GM12801 (cell line): ENCODE measurements around the gene BLM.

Experiments used
- CTCF ChIP-seq: IDR thresholded peaks from one replicate; pipeline ENCODE4 v1.5.1; 2011; ENCODE audit warnings: control low read depth; ENCODE audit not compliant: insufficient read length; ENCODE audit errors: extremely low read depth

Gene BLM

GRCh38 chr15:90787881-90788280 is 70.7 kb downstream of the BLM start:
- TF ChIP-seq CTCF: no peak

GRCh38 chr15:90789462-90789861 is 72.3 kb downstream of the BLM start:
- no peak for TF ChIP-seq CTCF

DNA sequence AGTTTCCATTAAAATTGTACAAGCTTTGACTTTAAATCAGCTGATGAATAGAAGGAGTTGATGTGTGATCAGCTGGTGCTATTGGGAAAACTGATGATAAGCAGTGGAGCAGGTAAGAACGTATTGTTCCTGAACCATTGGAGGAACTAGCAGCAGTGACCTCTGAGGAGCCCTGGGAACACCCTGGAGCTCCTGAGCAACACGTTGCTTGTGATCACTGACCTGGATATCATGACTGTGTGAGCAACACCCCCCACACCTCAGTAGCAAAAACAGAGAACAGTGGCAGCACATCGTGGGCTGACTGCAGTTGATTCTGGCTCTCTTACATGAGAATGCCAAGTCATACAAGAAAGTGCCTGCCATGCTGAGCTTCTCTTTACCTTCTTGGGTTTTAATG is 72.9 kb downstream of the BLM start:
- no peak for TF ChIP-seq CTCF

DNA sequence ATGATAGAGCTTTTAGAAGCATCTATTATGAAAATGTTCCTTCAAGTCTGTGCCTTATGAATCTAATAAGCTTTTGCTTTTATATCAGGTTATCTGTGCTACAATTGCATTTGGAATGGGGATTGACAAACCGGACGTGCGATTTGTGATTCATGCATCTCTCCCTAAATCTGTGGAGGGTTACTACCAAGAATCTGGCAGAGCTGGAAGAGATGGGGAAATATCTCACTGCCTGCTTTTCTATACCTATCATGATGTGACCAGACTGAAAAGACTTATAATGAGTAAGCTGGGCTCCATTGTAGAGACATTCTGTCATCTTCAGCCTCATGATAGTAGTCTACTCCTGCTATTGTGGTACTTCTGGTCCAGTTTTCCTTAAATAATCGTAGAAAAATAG is 73.4 kb downstream of the BLM start:
- TF ChIP-seq CTCF: no peak

DNA sequence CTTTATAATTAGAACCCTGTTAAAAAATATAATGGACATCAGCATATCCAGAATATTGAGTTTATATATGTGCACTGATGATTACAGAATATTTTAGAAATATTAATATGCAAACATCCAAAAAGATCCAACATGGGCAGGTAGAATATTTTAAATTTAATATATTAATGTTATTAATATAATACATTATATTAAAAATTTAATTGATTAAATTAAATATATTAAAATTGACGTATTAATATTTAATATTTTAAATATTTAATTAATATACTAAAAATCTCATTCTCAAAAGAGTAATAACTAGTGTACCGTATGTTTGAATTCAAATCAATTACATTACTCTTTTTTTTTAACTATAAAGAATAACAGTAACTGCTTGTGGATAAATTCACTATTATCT is 77.4 kb downstream of the BLM start:
- no peak for TF ChIP-seq CTCF

- TF ChIP-seq CTCF: no peak
Measured at GRCh38 chr15:90799639-90800170, 82.6 kb downstream of the BLM start.

- TF ChIP-seq CTCF: no peak
Measured at GRCh38 chr15:90801803-90802202, 84.7 kb downstream of the BLM start.
